GM21381 (cell line): ENCODE results near the gene ZBTB1.

Experiments
- ATAC-seq: cut with Tn5 transposase; IDR thresholded peaks from one replicate; pipeline ENCODE4 v1.9.1; 2021; ENCODE audit warnings: mild to moderate bottlenecking, moderate library complexity; ENCODE audit not compliant: unreplicated experiment

Gene ZBTB1, protein sequence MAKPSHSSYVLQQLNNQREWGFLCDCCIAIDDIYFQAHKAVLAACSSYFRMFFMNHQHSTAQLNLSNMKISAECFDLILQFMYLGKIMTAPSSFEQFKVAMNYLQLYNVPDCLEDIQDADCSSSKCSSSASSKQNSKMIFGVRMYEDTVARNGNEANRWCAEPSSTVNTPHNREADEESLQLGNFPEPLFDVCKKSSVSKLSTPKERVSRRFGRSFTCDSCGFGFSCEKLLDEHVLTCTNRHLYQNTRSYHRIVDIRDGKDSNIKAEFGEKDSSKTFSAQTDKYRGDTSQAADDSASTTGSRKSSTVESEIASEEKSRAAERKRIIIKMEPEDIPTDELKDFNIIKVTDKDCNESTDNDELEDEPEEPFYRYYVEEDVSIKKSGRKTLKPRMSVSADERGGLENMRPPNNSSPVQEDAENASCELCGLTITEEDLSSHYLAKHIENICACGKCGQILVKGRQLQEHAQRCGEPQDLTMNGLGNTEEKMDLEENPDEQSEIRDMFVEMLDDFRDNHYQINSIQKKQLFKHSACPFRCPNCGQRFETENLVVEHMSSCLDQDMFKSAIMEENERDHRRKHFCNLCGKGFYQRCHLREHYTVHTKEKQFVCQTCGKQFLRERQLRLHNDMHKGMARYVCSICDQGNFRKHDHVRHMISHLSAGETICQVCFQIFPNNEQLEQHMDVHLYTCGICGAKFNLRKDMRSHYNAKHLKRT

DNA sequence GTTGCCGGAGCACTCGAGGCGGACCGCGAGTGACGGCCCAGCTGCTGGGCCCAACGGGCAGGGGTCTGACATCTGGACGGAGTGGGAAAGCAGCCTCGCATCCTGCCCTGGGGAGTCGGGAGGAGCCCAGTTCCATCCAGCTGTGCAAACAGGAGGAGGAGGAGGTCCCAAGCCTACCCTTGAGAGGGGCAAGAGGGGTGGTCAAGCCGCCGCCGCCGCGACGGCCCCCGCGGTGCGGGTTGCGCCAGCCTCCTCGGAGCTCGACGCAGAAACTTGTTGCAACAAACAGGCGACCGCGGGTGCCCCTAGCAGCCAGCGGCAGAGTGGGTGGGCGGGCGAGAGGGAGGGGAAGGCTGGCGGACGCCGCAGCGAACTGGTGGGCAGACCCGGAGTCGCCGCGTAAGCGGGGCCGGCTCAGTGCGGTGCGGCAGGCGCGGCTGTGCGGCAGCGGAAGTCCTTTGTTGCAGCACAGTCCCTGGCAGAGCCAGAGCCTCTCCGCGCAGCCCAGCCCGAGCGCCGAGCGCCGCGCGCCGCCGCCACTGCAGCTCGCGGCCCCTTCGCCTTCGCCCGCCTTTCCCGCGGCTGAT is at the start of gene ZBTB1:
TSS of gene ZBTB1 (plus strand) at position 461 of the 587 bp plus-strand sequence. CDS start 16,735 bp downstream, outside the sequence.
- ATAC-seq: peak; percentile 25

DNA sequence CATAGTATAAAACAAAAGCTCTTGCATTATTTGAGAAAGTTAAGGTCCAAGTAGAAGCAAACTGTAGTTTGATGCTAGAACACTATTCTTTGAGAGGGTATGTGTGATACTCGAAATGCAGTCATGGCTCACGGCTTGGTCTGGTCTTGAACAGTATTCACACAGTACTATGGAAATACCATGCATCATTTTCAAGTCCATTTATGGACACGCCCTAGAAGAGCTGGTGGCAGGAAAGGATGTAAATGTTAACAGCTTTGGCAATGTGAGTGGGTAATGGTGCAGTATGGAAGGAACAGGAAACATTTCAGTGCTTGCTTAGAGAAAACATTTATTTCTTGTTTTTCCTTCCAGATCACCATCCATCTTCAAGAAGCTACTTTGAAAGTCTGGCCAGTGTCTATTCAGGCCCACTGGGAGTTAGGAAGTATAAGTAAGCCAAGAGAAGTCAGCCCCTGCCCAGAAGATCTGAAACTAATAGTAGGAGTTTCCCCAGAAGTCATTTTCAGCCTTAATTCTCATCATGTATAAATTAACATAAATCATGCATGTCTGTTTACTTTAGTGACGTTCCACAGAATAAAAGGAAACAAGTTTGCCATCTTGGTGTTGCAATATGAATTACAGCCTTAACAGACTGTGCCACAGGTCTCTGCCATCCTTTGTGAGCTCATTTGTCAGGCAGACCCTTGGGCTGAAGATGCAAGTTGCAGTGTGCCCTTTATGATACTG is 45.0 kb upstream of the ZBTB1 start:
- no peak for ATAC-seq

DNA sequence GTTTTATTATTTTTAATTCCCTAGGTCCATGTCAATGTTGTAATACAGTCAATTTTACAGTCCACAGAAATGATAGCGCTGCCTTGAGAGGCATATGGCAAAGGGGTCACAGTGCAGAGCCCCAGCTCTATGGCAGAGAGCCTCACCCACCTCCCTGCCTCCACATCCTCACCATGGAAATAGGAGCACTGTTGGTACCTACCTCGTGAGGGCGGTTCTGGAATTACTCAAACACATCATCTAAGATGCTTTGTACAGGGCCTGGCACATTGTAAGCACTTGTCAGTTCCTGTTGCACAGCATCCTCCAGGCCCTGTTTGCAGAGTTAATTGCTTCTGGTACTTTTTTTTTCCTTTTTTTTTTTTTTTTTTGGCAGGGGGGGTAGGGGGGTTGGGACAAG is 43.3 kb upstream of the ZBTB1 start:
- no peak for ATAC-seq

DNA sequence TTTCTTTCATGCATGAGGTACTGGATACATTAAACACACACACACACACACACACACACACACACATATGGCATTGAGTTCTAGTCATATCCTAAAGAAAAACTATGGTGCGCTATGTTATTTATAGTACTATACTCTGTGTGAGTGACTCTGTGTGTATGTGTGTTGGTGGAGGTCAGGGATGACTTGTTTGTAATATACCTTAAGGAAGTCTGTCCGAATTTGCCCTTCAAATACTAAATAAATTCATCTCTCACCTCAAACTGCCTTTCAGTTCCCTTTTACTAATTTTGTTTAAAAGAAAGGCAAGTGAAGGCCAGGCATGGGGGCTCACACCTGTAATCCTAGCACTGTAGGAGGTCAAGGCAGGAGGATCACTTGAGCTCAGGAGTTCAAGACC is 41.4 kb upstream of the ZBTB1 start:
- no peak for ATAC-seq

DNA sequence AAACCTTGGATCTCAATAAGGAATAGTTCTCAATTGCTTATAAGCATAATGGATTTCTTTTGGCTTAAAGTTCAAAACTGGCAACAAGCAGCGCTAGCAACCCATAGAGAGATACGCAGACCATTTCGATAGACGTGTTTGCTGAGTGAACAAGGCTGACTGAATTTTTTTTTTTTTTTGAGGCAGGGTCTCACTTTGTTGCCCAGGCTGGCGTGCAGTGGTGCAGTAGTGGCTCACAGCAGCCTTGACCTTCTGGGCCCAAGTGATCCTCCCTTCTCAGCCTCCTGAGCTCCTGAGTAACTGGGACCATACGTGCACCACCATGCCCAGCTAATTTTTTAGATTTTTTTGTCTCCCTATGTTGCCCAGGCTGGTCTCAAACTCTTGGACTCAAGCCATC is 40.7 kb upstream of the ZBTB1 start:
- no peak for ATAC-seq

DNA sequence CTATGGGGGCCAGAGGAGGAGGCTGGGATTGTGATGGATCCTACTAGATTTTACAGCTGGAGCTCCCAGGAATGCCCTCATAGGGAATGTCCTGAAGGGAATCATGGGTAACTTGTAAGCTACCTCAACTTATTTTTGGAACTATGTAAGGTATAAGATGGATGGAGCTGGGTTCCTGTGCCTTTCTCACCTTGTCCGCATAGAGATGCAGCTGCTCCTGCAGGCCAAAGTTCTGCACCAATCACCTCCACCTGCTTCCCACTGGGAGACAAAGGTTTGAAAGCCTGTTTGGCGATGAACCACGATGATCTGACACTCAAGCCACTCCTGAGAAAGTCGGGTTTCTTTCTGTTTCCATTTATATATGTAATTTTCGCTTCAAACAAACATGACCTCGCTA is 39.9 kb upstream of the ZBTB1 start:
- no peak for ATAC-seq

DNA sequence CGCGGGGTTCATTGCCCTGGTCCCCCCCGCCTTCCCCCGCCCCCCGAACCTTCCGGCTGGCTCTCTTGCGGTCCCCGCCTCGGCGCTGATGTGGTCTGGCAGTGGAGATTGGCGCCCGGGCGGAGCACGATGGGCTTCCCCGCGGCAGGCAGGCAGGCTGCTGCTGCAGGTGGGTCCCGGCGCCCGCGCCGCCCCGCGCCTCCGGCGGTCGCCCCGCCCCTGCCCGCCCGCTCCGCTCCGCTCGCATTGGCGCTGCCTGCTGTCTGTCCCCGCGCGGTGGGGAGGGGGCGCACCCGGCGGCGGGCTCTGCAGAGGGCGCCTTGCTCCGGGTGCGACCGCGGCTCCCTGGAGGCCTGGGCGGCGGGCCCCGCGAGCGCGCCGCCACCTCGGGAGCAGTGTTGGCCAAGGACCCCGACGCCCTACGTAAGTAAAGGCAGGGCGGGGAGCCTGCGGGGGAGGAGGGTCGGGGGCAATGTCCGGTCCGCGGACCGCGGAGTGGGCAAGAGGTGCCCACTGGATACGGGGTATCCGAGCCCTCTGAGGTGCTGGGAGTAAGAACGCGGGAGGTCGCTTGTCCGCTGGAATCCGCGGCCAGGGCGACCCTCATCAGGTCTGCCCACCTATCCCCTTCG is 39.3 kb upstream of the ZBTB1 start, which contains the start of gene AKAP5:
TSS of gene AKAP5 (plus strand) at position 309 of the 632 bp plus-strand sequence. CDS start 2,896 bp downstream, outside the sequence.
- ATAC-seq: peak; percentile 59

DNA sequence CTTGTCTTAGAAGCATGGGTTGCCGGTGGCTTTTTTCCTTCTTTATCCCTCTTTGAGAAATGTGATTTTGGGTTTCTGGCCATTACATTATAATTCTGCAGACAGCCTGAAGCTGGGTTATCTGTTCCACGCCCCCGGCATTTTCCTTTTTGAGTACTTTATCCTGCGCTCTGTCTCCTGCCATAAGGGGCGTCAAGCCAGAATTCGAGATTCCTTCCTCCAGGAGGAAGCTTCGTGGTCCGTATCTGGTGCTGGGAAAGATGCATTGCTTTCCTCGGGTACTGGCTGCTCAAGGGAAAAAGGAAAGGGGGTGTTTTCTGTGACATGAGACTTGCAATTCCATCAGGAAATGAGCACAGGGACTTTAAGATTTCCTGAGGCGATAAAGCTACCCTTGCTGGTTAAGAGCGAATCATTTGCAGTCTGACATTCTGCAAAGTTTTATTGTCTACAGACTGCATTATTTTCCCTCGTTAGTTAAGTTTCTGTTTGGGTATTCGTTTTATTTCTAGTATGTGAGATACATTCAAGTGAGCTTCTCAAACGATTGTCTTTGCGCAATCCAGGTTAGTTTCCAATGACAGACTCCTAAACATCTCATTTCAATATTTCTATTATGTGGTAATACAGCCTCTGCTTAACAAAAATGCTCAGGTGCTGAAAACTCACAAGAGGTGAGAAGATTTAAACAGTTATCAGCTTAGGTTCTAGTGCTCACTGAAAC is 38.6 kb upstream of the ZBTB1 start:
- ATAC-seq: peak; percentile 14

DNA sequence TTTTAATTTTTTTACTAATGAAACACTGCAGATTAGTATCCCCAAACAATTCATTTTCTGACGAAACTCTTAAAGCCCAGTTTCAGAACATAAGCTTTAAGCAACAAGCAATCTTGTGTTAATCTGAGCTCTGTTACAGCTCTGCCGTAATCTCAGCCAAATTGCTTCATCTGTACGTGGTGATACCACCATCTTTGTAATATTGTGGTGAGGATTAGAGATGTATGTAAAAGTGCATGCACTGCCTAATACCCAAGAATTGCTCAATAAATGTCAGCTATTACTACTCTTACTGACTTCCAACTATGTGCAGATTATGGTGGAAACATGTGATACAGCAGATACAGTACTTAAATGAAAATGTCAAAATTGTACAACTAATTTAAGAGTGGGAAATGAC is 37.5 kb upstream of the ZBTB1 start:
- no peak for ATAC-seq

DNA sequence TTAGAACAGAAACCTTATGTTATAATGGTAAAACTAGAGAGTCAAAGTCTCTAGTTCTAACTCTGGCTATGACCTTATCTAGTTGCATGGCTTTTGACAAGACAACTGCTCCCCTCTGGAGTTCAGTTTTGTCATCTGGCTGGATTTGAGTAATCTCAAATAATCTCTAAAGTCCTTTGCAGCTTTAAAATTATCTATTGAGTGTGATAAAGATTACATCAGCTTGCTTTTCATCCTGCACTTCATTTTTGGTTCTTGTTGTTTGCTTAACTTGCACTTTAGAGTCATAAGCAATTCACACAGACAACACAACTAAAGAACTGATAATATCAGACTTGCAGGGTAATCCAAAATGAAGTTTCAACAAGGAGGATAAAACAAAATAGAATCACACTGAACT is 37.0 kb upstream of the ZBTB1 start:
- no peak for ATAC-seq

DNA sequence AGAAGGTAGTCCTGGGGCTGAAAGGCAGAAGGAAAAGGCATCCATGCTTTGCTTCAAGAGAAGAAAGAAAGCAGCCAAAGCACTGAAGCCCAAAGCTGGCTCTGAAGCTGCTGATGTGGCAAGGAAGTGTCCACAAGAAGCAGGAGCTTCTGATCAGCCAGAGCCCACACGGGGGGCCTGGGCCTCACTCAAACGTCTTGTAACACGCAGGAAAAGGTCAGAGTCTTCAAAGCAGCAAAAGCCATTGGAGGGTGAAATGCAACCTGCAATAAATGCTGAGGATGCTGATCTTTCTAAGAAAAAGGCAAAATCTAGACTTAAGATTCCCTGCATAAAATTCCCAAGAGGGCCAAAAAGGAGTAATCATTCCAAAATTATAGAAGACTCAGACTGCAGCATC is 36.1 kb upstream of the ZBTB1 start:
- ATAC-seq: no peak

DNA sequence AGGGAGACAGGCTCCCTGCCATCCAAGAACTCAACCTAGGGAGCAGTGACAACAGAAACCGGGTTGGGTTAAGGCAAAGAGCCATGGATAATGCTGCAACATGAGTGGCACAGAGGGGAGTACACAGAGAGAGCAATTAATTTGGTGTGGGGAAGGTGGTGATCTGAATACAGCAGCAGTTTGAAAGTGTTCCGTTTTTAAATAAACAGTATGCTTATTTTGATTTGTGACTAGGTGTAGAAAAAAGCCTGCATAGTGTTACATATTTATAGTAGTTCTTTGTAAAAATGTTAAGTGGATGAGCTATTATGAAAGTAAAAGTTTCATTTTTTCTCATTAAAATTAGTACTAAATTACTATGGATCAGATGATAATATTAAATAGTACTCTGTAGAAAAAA is 30.5 kb upstream of the ZBTB1 start:
- ATAC-seq: no peak

DNA sequence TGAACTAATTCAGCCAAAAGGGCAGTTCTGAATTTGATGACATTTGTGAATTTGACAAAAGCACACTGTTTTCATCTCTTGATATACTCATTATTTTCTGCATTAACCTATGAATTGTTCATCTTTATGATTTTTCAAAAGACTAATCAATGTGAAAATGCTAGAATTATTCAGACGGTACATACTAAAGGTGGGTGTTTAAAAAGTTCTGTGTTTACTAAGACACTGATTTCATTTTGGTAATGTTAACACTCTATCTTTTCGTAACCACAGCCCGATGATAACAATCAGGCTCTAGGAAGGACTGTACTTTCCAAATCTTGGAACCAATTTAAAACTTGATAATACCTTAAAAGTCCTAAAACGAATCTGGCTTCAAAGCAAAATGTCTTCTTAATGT is 29.9 kb upstream of the ZBTB1 start:
- no peak for ATAC-seq

DNA sequence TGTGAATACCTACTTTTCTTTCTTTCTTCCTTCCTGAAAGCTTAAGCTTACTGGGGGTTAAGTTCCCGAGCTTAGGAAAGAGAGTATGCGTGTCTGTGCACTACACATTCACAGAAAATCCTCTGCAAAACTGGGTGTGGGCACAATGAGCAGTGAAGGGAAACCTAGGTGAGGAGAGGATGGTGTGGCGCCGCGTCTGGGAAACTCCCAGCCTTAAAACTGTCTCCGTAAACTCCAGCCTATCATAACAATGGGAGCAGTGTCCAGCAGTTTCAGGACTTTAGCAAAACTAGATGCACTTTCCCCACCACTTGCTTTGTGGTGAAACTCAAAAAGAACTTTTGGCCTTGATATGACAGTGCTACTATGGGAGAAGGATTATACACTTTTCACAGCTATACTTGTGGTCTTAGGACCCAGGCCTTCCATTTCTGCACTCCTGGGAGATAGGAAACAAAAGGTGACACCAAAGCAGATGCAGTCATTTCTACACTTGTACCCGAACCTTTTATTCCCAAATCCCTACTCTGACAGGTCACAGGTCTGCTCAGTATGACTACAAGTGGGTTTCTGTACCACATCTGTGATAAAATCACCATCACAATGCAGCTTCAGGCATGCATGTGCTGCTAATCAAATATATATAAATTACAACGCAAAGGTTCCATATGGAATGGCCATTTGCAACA is 28.8 kb upstream of the ZBTB1 start:
- no peak for ATAC-seq

DNA sequence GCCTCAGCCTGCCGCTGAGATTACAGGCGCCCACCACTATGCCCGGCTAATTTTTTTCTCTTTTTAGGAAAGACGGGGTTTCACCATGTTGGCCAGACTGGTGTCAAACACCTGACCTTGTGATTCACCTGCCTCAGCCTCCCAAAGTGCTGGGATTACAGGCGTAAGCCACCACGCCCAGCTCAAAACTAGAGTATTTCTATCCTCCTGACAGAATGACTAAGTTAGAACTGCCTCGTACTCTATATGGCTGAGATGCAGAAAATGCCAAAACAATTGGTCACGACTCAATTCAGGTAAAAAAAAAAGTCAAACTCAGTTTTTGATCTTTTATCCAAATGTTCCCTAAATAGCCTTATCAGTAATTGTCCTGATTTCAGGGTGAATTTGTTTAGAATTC is 28.1 kb upstream of the ZBTB1 start:
- ATAC-seq: no peak

DNA sequence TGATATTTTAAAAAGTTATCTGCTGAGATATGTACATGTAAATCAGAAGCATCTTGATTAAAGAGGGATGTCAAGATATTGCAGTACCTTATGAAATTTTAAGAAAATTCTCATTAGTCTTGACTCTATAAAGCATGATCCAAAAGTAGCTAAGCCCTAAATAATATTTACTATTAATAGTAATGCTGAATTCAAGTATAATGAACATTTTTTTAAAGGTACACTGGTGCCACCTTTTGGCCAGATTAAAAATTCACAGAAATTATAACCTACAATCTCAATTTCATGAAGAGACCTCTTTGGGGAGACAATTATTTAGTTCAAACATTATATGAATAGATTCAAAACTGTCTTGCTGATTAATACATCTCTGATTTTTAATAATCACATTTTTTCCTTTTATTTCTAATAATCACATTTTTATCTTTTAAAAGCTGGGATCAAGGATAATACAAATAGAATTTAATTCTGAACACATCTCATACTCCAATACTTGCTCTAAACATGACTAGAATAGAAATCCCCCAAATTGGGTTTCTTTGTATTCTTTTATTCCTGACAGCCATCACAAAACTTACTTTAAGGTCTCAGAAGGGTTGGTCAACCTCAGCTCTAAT is 25.8 kb upstream of the ZBTB1 start:
- ATAC-seq: no peak

DNA sequence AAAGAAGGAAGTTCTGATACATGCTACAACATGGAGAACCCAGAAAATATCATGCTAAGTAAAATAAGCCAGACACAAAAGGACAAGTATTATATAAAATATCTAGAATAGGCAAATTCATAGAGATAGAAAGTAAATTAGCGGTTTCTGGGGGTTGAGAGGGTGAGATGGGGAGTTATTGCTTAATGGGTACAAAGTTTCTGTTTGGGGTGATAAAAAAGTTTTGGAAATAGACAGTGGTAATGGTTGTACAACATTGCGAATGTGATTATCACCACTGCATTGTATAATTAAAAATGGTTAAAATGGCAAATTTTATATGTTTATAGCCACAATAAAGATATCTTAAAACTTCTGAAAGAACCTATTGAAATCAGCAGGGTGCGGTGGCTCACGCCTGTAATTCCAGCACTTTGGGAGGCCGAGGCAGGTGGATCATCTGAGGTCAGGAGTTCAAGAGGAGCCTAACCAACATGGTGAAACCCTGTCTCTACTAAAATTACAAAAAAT is 15.9 kb upstream of the ZBTB1 start:
- no peak for ATAC-seq

DNA sequence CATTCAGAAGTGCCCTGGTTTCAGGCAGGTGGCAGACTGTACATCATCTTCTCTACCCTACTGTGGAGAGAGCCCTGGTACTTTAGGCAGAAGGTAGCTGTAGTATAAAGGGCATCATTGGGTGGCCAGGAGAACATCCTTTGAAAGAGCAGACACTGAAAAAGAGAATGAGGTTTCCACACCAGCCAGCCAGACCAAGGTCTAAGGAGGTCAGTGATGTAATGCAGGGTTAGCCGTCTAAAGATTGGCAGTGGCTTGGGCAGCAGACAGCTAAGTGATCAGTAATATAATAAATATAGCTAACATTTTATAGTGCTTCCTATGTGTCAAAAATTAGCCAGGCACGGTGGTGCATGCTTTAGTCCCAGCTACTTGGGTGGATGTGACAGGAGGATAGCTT is 12.9 kb upstream of the ZBTB1 start:
- ATAC-seq: no peak

DNA sequence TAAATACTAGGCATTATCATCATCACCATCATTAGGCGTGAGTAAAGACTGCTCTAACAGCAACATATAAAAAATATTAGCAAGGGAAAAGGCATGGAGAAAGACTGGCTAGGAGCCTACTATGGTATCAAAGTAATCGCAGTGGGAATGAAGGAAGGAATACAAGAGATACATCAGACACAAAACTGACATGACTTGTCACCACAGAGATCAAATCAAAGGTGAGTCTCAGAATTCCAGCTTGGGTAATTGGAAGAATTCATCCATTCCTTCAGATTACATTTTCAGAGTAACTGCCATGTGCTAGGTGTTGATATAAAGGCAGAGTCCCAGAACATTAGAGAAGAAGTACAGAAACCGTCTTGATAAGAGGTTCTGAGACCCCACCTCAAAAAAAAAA is 11.1 kb upstream of the ZBTB1 start:
- ATAC-seq: no peak
